Activated CD4-positive, alpha-beta T cell treated with anti-CD3 and anti-CD28 coated beads for 4 hours (primary cell): ENCODE results near the gene STX12.
"Not testable (repeated sequence)": the region's sequence is repeated elsewhere in the genome, so short reads cannot be mapped to it uniquely, and the experiment has no call there.

Source experiments
- DNase-seq, 2 donors: peaks; one replicate each; pipeline ENCODE4 v3.0.0-alpha.2; 2020

STX12 gene

GRCh38 chr1:27831568-27832410, 58.8 kb downstream of the STX12 start:
- no peak for DNase-seq

- DNase-seq, result no peak
Observed at GRCh38 chr1:27832762-27833161, 59.7 kb downstream of the STX12 start.

- DNase-seq, result no peak
Observed at GRCh38 chr1:27833470-27833869, 60.5 kb downstream of the STX12 start.

GRCh38 chr1:27835046-27835445, 62.0 kb downstream of the STX12 start:
- DNase-seq, result no peak

GRCh38 chr1:27835501-27835900, 62.5 kb downstream of the STX12 start:
- DNase-seq, result no peak

GRCh38 chr1:27849951-27850350, 76.9 kb downstream of the STX12 start:
- DNase-seq, result no peak

GRCh38 chr1:27855085-27855484, 82.1 kb downstream of the STX12 start:
- DNase-seq, result no peak

- DNase-seq, result no peak
Observed at GRCh38 chr1:27856561-27857343, 83.7 kb downstream of the STX12 start.

GRCh38 chr1:27857552-27857951, 84.5 kb downstream of the STX12 start:
- not testable (repeated sequence) for DNase-seq

GRCh38 chr1:27858072-27858948, 85.3 kb downstream of the STX12 start:
- peak; percentile 73 to 87 for DNase-seq

- no peak for DNase-seq
Observed at GRCh38 chr1:27858949-27859576, 86.0 kb downstream of the STX12 start.

GRCh38 chr1:27861436-27861835, 88.4 kb downstream of the STX12 start:
- DNase-seq, result no peak

GRCh38 chr1:27862004-27862403, 89.0 kb downstream of the STX12 start:
- no peak for DNase-seq

- DNase-seq, result no peak
Observed at GRCh38 chr1:27862671-27863537, 89.9 kb downstream of the STX12 start.

GRCh38 chr1:27863538-27863915, 90.5 kb downstream of the STX12 start:
- DNase-seq, result no peak

GRCh38 chr1:27864264-27864895, 91.4 kb downstream of the STX12 start:
- DNase-seq, result peak; percentile 28 to 47

- no peak for DNase-seq
Observed at GRCh38 chr1:27865821-27866220, 92.8 kb downstream of the STX12 start.

- no peak for DNase-seq
Observed at GRCh38 chr1:27868556-27868931, 95.5 kb downstream of the STX12 start.

- peak; percentile 51 to 53 for DNase-seq
Observed at GRCh38 chr1:27868932-27869718, 96.1 kb downstream of the STX12 start.

GRCh38 chr1:27869719-27870085, 96.7 kb downstream of the STX12 start:
- no peak for DNase-seq
